ENCODE measurements around the gene HPGD.

DNA sequence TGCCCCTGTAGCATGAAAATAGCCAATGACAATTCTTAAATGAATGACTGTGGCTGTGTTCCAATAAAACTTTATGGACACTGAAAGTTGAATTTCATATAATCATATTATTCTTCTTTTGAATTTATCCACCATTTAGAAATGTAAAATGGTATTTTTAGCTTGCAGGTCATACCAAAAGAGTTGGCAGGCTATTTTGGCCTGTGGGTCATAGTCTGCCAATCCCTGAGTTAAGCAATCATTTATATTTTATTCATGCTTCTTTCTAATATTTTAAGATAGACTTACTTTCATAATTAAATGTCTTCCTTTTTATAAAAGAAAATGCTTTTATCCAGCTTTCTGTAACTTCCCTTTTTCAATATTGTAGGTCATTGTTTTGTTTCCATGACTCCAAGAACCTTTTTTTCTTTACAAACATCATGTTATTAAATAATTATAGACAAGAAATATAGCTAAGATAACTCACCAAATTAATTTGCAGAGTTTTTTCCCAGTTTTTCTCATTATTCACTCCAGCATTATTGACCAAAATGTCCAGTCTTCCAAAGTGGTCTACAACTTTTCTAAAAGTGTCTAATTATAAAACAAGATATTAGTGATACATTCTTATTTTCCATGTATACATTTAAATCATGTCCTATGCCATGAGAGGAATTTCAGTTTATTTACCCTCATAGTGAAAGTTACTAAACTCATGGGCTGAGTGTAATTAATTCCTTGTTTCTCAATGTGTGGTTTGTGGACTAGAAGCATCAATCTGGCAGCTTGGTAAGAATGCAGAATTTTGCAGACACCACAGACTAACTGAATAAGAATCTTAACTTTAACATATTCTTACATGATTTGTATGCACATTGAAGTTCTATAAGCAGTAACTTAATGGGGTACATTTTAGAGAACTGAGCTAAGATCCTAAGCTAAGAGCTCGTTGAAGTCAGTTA is 4.5 kb downstream of the HPGD start:
- TF ChIP-seq, protein P1, sequence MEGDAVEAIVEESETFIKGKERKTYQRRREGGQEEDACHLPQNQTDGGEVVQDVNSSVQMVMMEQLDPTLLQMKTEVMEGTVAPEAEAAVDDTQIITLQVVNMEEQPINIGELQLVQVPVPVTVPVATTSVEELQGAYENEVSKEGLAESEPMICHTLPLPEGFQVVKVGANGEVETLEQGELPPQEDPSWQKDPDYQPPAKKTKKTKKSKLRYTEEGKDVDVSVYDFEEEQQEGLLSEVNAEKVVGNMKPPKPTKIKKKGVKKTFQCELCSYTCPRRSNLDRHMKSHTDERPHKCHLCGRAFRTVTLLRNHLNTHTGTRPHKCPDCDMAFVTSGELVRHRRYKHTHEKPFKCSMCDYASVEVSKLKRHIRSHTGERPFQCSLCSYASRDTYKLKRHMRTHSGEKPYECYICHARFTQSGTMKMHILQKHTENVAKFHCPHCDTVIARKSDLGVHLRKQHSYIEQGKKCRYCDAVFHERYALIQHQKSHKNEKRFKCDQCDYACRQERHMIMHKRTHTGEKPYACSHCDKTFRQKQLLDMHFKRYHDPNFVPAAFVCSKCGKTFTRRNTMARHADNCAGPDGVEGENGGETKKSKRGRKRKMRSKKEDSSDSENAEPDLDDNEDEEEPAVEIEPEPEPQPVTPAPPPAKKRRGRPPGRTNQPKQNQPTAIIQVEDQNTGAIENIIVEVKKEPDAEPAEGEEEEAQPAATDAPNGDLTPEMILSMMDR (IDR thresholded peaks at IDR 0.05; ENCODE audit: low read depth, low read length, poor library complexity, severe bottlenecking): no peak
- TF ChIP-seq EZH2phosphoT487 (IDR thresholded peaks at IDR 0.05; ENCODE audit: borderline replicate concordance, low read length): no peak
